Mononuclear cell (primary cell): ENCODE measurements around the gene BLOC1S3. TPM values are rescaled to one million over a fixed set of nuclear protein-coding genes. Genes with fewer than 3 reads are reported as not detected.

Source experiments
- H3K27me3 ChIP-seq: 2 replicates; pipeline ENCODE4 v1.6.0; 2011; ENCODE audit warnings: low read length, control low read depth; ENCODE audit not compliant: insufficient read depth
- H3K4me1 ChIP-seq: 2 replicates; pipeline ENCODE4 v1.5.1; 2011; ENCODE audit warnings: mild to moderate bottlenecking, low read length, control low read depth; ENCODE audit not compliant: insufficient read depth
- H3K4me3 ChIP-seq: 2 replicates; pipeline ENCODE4 v1.5.1; 2011; ENCODE audit warnings: mild to moderate bottlenecking, low read length, moderate library complexity
- H3K9me3 ChIP-seq: 2 replicates; pipeline ENCODE4 v1.5.1; 2011; ENCODE audit warnings: low read depth, mild to moderate bottlenecking, control low read depth, low read length
- total RNA-seq: library from RNA; depleted of rRNA; stranded (reverse); fragments of >200 nt; gene quantifications from one replicate; pipeline ENCODE4 v1.2.3, GENCODE V29; 2012

The BLOC1S3 gene
- total RNA-seq, 1 donor: 7.3 TPM

GRCh38 chr19:45180936-45181335 is 2.4 kb downstream of the BLOC1S3 start:
- Histone ChIP-seq H3K4me1 (peaks cover 65% of the 10 kb centered on the region), H3K4me3 (no peak overlapping the region), H3K9me3 (no peaks in the 10 kb centered on the region), H3K27me3 (no peaks in the 10 kb centered on the region)

GRCh38 chr19:45182758-45183157 is 4.2 kb downstream of the BLOC1S3 start:
- Histone ChIP-seq H3K4me3 (no peak overlapping the region), H3K4me1 (peaks cover 49% of the 10 kb centered on the region), H3K9me3 (no peaks in the 10 kb centered on the region), H3K27me3 (no peaks in the 10 kb centered on the region)

- Histone ChIP-seq H3K4me1 (peaks cover 48% of the 10 kb centered on the region), H3K9me3 (no peaks in the 10 kb centered on the region), H3K27me3 (no peaks in the 10 kb centered on the region), H3K4me3 (no peak overlapping the region)
Observed at GRCh38 chr19:45184115-45184514, 5.5 kb downstream of the BLOC1S3 start.

- H3K9me3 ChIP-seq: no peaks in the 10 kb centered on the region
- no peaks in the 10 kb centered on the region for H3K27me3 ChIP-seq
- H3K4me1 ChIP-seq: peaks cover 22% of the 10 kb centered on the region
- no peak overlapping the region for H3K4me3 ChIP-seq
Observed at GRCh38 chr19:45186509-45187334, 8.1 kb downstream of the BLOC1S3 start.

- Histone ChIP-seq H3K27me3 (no peaks in the 10 kb centered on the region), H3K4me3 (no peak overlapping the region), H3K4me1 (peaks cover 22% of the 10 kb centered on the region), H3K9me3 (no peaks in the 10 kb centered on the region)
Observed at GRCh38 chr19:45187421-45188100, 9.0 kb downstream of the BLOC1S3 start.

GRCh38 chr19:45189971-45190370 is 11.4 kb downstream of the BLOC1S3 start:
- Histone ChIP-seq H3K27me3 (no peaks in the 10 kb centered on the region), H3K9me3 (no peaks in the 10 kb centered on the region), H3K4me3 (no peak overlapping the region), H3K4me1 (peaks cover 5% of the 10 kb centered on the region)

- H3K27me3 ChIP-seq: no peaks in the 10 kb centered on the region
- H3K4me3 ChIP-seq: no peak overlapping the region
- no peaks in the 10 kb centered on the region for H3K4me1 ChIP-seq
- no peaks in the 10 kb centered on the region for H3K9me3 ChIP-seq
Observed at GRCh38 chr19:45191375-45191774, 12.8 kb downstream of the BLOC1S3 start.

GRCh38 chr19:45195764-45196163 is 17.2 kb downstream of the BLOC1S3 start:
- Histone ChIP-seq H3K27me3 (no peaks in the 10 kb centered on the region), H3K9me3 (no peaks in the 10 kb centered on the region), H3K4me1 (no peaks in the 10 kb centered on the region), H3K4me3 (no peak overlapping the region)

GRCh38 chr19:45200568-45200967 is 22.0 kb downstream of the BLOC1S3 start:
- no peaks in the 10 kb centered on the region for H3K27me3 ChIP-seq
- H3K9me3 ChIP-seq: no peaks in the 10 kb centered on the region
- no peaks in the 10 kb centered on the region for H3K4me1 ChIP-seq
- no peak overlapping the region for H3K4me3 ChIP-seq

GRCh38 chr19:45202637-45203036 is 24.1 kb downstream of the BLOC1S3 start:
- no peak overlapping the region for H3K4me3 ChIP-seq
- no peaks in the 10 kb centered on the region for H3K4me1 ChIP-seq
- no peaks in the 10 kb centered on the region for H3K9me3 ChIP-seq
- H3K27me3 ChIP-seq: no peaks in the 10 kb centered on the region

- H3K4me1 ChIP-seq: no peaks in the 10 kb centered on the region
- no peaks in the 10 kb centered on the region for H3K27me3 ChIP-seq
- no peak overlapping the region for H3K4me3 ChIP-seq
- no peaks in the 10 kb centered on the region for H3K9me3 ChIP-seq
Observed at GRCh38 chr19:45205810-45206209, 27.2 kb downstream of the BLOC1S3 start.

- H3K9me3 ChIP-seq: no peaks in the 10 kb centered on the region
- no peaks in the 10 kb centered on the region for H3K27me3 ChIP-seq
- H3K4me3 ChIP-seq: no peak overlapping the region
- no peaks in the 10 kb centered on the region for H3K4me1 ChIP-seq
Observed at GRCh38 chr19:45206328-45206727, 27.7 kb downstream of the BLOC1S3 start.

GRCh38 chr19:45211751-45212381 is 33.3 kb downstream of the BLOC1S3 start:
- Histone ChIP-seq H3K4me1 (no peaks in the 10 kb centered on the region), H3K4me3 (no peak overlapping the region), H3K27me3 (peaks cover 8% of the 10 kb centered on the region), H3K9me3 (no peaks in the 10 kb centered on the region)

GRCh38 chr19:45213031-45213430 is 34.4 kb downstream of the BLOC1S3 start:
- H3K4me3 ChIP-seq: no peak overlapping the region
- H3K9me3 ChIP-seq: no peaks in the 10 kb centered on the region
- H3K4me1 ChIP-seq: no peaks in the 10 kb centered on the region
- H3K27me3 ChIP-seq: peaks cover 14% of the 10 kb centered on the region

- Histone ChIP-seq H3K4me1 (no peaks in the 10 kb centered on the region), H3K9me3 (no peaks in the 10 kb centered on the region), H3K27me3 (peaks cover 16% of the 10 kb centered on the region), H3K4me3 (no peak overlapping the region)
Observed at GRCh38 chr19:45215391-45216191, 37.0 kb downstream of the BLOC1S3 start.
